Measurements from ENCODE around the gene SUFU.

The SUFU gene

GRCh38 chr10:102579328-102579727 is 75.6 kb downstream of the SUFU start:
- no peak overlapping the region for H3K4me3 ChIP-seq (ENCODE audit: insufficient read depth, low read length, poor library complexity, severe bottlenecking)
- no peak overlapping the region for H3K9ac ChIP-seq (ENCODE audit: low read length)
- no peaks in the 10 kb centered on the region for H3K36me3 ChIP-seq (ENCODE audit: low read length)
- no peaks in the 10 kb centered on the region for H4K20me1 ChIP-seq (ENCODE audit: low read depth, low read length)
- H3K27ac ChIP-seq (ENCODE audit: low read depth, low read length): no peak overlapping the region
- no peaks in the 10 kb centered on the region for H3K9me3 ChIP-seq (ENCODE audit: insufficient read depth, low read length)
- no peaks in the 10 kb centered on the region for H3F3A ChIP-seq (ENCODE audit: insufficient read depth)
- no peak overlapping the region for H2AFZ ChIP-seq (ENCODE audit: low read depth, low read length, severe bottlenecking)
- no peak overlapping the region for H3K4me2 ChIP-seq (ENCODE audit: low read depth, low read length, poor library complexity, severe bottlenecking)
- no peaks in the 10 kb centered on the region for H3K27me3 ChIP-seq (ENCODE audit: low read length)
- TF ChIP-seq EZH2phosphoT487 (conservative IDR thresholded peaks at IDR 0.05; ENCODE audit: low read length): no peak
- no peak for TF ChIP-seq CTCF (IDR thresholded peaks at IDR 0.05; ENCODE audit: insufficient read depth, low read length, poor library complexity, severe bottlenecking)
- no peaks in the 10 kb centered on the region for H3K9me2 ChIP-seq (replicated peaks; ENCODE audit: insufficient read depth, low read length)
- no peaks in the 10 kb centered on the region for H3K79me2 ChIP-seq (ENCODE audit: insufficient read depth, low read length)

GRCh38 chr10:102580230-102580629 is 76.5 kb downstream of the SUFU start:
- Histone ChIP-seq H3K4me2 (ENCODE audit: low read depth, low read length, poor library complexity, severe bottlenecking) (no peak overlapping the region), H3K9me3 (ENCODE audit: insufficient read depth, low read length) (no peaks in the 10 kb centered on the region), H3K4me3 (ENCODE audit: insufficient read depth, low read length, poor library complexity, severe bottlenecking) (no peak overlapping the region), H3K9ac (ENCODE audit: low read length) (no peak overlapping the region), H4K20me1 (ENCODE audit: low read depth, low read length) (no peaks in the 10 kb centered on the region), H3K9me2 (replicated peaks; ENCODE audit: insufficient read depth, low read length) (no peaks in the 10 kb centered on the region), H3F3A (ENCODE audit: insufficient read depth) (no peaks in the 10 kb centered on the region), H3K27ac (ENCODE audit: low read depth, low read length) (no peak overlapping the region), H2AFZ (ENCODE audit: low read depth, low read length, severe bottlenecking) (no peak overlapping the region), H3K27me3 (ENCODE audit: low read length) (no peaks in the 10 kb centered on the region), H3K36me3 (ENCODE audit: low read length) (no peaks in the 10 kb centered on the region), H3K79me2 (ENCODE audit: insufficient read depth, low read length) (no peaks in the 10 kb centered on the region)
- no peak for TF ChIP-seq CTCF (IDR thresholded peaks at IDR 0.05; ENCODE audit: insufficient read depth, low read length, poor library complexity, severe bottlenecking)
- TF ChIP-seq EZH2phosphoT487 (conservative IDR thresholded peaks at IDR 0.05; ENCODE audit: low read length): no peak

GRCh38 chr10:102581401-102581800 is 77.6 kb downstream of the SUFU start:
- Histone ChIP-seq H3K4me2 (ENCODE audit: low read depth, low read length, poor library complexity, severe bottlenecking) (no peak overlapping the region), H3K9ac (ENCODE audit: low read length) (no peak overlapping the region), H2AFZ (ENCODE audit: low read depth, low read length, severe bottlenecking) (no peak overlapping the region), H3K9me2 (replicated peaks; ENCODE audit: insufficient read depth, low read length) (no peaks in the 10 kb centered on the region), H3K27me3 (ENCODE audit: low read length) (no peaks in the 10 kb centered on the region), H3K9me3 (ENCODE audit: insufficient read depth, low read length) (no peaks in the 10 kb centered on the region), H3K79me2 (ENCODE audit: insufficient read depth, low read length) (no peaks in the 10 kb centered on the region), H3F3A (ENCODE audit: insufficient read depth) (no peaks in the 10 kb centered on the region), H4K20me1 (ENCODE audit: low read depth, low read length) (no peaks in the 10 kb centered on the region), H3K36me3 (ENCODE audit: low read length) (no peaks in the 10 kb centered on the region), H3K4me3 (ENCODE audit: insufficient read depth, low read length, poor library complexity, severe bottlenecking) (no peak overlapping the region), H3K27ac (ENCODE audit: low read depth, low read length) (no peak overlapping the region)
- TF ChIP-seq EZH2phosphoT487 (conservative IDR thresholded peaks at IDR 0.05; ENCODE audit: low read length) (no peak), CTCF (IDR thresholded peaks at IDR 0.05; ENCODE audit: insufficient read depth, low read length, poor library complexity, severe bottlenecking) (no peak)

Measured in SU-DHL-6 (cell line).